Left ventricle myocardium superior (tissue), 1 donor: ENCODE measurements around the gene NBAS. TPM values are rescaled to one million over a fixed set of nuclear protein-coding genes. Genes with fewer than 3 reads are reported as not detected.

Experiments used
- ATAC-seq: fragments of 200-7000 bp; cut with Tn5 transposase; one replicate; pipeline ENCODE4 v1.9.1; 2020; ENCODE audit warnings: mild to moderate bottlenecking, moderate library complexity
- DNase-seq: peaks from one replicate; pipeline ENCODE4 v3.0.0-alpha.2; 2020
- intact Hi-C: fragments of 100-400 bp; cut with micrococcal nuclease; formaldehyde crosslinking; loops from one replicate; pipeline ENCODE4 v1.11.0; 2022
- total RNA-seq: library from RNA; stranded (reverse); fragmentation: NEBNext Ultra II Directional; extraction: Animal tissue kit (Norgen Biotek cat#: 25700); gene quantifications from one replicate; pipeline ENCODE4 v1.2.1, GENCODE V29; 2021
- donor health status: DM: no; HTN: yes; CAD: no; lungs with severe emphysema.

Gene NBAS
- total RNA-seq, 1 donor from 2014 or later: 64.4 TPM

DNA sequence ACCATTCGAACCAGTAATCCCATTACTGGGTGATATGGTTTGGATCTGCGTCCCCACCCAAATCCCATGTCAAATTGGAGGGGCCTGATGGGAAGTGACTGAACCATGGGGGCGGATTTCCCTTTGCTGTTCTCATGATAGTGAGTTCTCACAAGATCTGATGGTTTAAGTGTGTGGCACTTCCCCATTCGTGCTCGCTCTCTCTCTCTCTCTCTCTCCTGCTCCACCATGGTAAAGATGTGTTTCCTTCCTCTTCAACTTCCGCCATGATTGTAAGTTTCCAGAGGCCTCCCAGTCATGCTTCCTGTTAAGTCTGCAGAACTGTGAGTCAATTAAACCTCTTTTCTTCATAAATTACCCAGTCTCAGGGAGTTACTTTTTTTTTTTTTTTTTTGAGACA lies 62.6 kb downstream of the NBAS start:
- ATAC-seq (no peak), DNase-seq (no peak)
- intact Hi-C loops: no loop called here

- ATAC-seq (peak; percentile 45), DNase-seq (no peak)
- intact Hi-C loops: no loop called here
Observed at GRCh38 chr2:15494877-15495276, 66.3 kb downstream of the NBAS start.

DNA sequence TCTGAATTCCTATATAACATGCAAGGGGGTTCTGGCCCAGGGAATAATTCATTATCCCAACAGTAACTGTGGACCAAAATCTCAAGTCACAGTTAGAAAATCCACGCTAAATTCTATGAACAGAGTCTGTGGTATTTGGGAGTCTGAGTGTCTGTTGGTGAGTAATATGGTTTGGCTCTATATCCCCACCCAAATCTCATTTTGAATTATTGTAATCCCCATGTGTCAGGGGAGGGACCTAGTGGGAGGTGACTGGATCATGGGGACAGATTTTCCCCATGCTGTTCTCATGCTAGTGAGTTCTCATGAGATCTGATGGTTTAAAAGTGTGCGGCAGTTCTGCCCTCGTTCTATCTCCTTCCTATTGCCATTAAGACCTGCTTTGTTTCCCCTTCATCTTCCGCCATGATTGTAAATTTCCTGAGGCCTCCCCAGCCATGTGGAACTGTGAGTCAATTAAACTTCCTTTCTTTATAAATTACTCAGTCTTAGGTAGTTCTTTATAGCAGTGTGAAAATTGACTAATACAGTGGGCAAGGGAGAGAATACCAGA lies 68.3 kb downstream of the NBAS start:
- no peak for DNase-seq
- ATAC-seq: no peak
- intact Hi-C loops: no loop called here

- ATAC-seq (no peak), DNase-seq (no peak)
Observed at GRCh38 chr2:15486770-15487169, 74.4 kb downstream of the NBAS start.

DNA sequence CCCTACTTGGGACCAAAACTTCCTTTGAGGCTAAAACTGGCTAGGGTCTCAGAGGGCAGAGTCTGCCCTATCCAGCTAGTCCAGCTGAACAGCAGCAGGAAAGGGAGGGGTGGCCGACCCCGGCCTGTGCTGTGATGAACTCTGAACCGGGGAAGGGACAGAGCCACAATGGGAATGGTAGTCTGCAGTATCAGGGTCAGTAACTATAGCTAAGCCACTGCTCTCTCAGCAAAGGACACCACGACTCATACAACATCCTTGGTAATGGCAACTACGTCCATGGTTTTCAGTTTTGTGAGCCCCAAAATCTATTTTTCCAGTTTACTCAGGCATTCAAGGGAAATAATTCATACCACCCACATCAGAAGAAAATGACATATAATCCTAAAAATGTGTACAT lies 75.2 kb downstream of the NBAS start:
- no peak for ATAC-seq
- DNase-seq: no peak
- intact Hi-C loops: no loop called here

More at GRCh38 chr2:15486770-15487169, 74.4 kb downstream of the NBAS start:
- intact Hi-C loops: no loop called here

DNA sequence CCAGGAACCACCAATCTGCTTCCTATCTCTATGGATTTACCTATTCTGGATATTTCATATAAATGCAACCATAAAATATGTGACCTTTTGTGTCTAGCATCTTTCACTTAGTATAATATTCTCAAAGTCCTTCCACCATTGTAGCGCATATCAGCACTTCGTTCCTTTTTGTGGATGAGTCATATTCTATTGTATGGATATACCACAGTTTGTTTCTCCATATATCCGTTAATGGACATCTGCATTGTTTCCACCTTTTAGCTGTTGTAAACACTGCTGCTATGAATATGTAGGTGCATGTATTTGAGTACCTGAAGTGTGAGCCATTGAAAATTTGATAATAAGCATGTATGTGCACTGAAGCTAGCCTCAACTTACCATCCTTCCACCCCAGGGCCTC lies 80.1 kb downstream of the NBAS start:
- intact Hi-C loops: no loop called here
- ATAC-seq: no peak
- DNase-seq: no peak

- DNase-seq (no peak), ATAC-seq (no peak)
- intact Hi-C loops: no loop called here
Observed at GRCh38 chr2:15480552-15480951, 80.6 kb downstream of the NBAS start.

GRCh38 chr2:15472876-15473275 lies 88.3 kb downstream of the NBAS start:
- no peak for DNase-seq
- ATAC-seq: no peak
- intact Hi-C loops: no loop called here

GRCh38 chr2:15472133-15472532 lies 89.0 kb downstream of the NBAS start:
- ATAC-seq: peak; percentile 96
- intact Hi-C loops: no loop called here
- peak; percentile 48 for DNase-seq

- ATAC-seq (no peak), DNase-seq (no peak)
- intact Hi-C loops: no loop called here
Observed at GRCh38 chr2:15471606-15472005, 89.5 kb downstream of the NBAS start.

GRCh38 chr2:15460112-15460620 lies 101.0 kb downstream of the NBAS start:
- ATAC-seq (no peak), DNase-seq (no peak)
- intact Hi-C loops: no loop called here

GRCh38 chr2:15458277-15458676 lies 102.9 kb downstream of the NBAS start:
- intact Hi-C loops: no loop called here
- ATAC-seq: no peak
- no peak for DNase-seq

GRCh38 chr2:15457868-15458267 lies 103.3 kb downstream of the NBAS start:
- DNase-seq (no peak), ATAC-seq (no peak)
- intact Hi-C loops: no loop called here

GRCh38 chr2:15456352-15456751 lies 104.8 kb downstream of the NBAS start:
- DNase-seq (no peak), ATAC-seq (no peak)
- intact Hi-C loops: no loop called here

DNA sequence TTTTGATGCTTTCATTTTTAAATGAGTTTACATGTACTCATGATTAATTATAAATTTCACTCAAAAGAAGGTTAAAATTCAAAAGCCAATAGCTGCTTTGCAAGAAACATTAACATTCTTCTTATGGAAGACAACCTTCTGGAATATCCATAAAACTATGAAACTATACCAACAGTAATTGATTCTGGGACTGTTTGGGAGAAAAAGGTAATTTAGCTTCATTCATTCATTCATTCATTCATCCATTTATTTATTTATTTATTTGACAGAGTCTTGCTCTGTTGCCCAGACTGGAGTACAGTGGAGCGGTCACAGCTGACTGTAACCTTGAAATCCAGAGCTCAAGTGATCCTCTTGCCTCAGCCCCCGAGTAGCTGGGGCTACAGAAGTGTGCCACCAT lies 110.3 kb downstream of the NBAS start:
- DNase-seq: no peak
- intact Hi-C loops: no loop called here
- ATAC-seq: no peak

DNA sequence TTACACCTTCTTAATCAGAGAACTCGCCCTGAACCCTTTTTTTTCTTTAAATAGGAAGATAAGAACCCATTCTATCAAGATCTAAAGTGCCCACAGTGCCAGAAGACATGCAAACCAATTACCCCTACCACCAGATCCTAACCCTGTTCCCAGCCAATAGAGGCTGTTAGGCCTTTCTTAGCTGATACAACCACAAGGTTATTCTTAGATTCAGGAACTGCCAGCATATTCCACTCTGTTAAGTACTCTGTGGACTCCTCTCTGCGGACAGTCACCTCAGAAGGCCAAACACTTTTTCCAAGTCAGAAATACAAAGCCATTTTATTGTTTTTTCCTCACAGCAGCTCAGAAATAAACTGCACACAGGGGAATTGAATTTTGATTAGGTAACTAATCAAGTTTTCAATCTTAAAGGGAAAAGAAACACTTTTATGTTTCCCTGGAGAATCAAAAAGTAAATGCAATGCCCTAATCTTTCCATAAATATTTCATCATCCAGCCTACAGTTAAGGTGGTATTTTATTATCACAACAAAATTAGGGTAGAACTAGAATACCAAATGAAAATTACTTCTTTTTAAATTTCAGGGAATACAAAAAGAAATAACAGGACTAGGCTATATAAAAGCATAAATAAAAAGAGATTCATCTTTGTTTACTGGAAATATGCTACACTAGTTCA lies 111.4 kb downstream of the NBAS start:
- ATAC-seq (peak; percentile 93), DNase-seq (no peak)
- intact Hi-C loops: no loop called here

DNA sequence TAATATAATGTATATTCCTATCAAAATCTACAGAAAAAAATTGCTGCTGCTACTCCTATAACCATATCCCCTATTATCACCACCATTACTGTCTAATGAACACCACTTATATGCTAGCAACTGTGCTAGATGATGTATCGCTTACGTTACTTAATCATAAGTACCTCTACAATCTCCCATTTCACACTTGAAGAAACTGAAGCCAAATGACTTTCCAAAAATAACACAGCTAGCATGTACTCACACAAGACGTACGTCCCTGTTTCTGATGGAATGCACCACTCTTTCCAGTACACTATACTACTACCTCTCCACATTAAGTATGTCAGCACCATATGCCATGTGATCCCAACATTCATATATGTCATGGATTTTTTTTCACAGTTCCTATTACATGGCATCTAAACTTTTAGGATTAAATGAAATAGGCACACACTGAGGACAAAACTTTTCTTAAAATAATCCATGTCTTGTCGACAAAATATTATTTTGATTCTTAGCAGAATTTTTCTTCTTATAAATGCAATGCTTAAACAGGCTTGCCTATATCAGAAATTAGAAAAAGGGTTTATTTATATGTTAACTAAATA lies 112.8 kb downstream of the NBAS start:
- intact Hi-C loops: no loop called here
- ATAC-seq (peak; percentile 92), DNase-seq (no peak)

DNA sequence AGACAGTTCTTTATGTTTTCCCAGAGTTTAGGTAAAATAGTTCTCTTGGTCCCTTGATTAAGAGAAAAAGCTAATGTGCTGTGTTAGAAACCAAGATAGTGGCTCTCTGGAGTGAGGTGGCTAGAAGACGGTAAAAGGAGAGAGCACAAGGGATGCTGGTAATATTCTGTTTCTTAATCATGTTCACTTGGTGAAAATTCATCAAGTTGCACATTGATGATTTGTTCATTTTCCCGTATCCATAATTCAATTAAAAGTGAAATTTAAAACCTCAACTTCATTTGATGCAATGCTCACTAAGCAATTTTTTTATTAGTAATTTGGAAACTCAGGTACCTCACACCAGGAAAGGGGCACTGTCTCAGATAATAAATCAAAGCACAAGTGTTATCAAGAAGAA lies 113.8 kb downstream of the NBAS start:
- DNase-seq (no peak), ATAC-seq (no peak)
- intact Hi-C loops: no loop called here

DNA sequence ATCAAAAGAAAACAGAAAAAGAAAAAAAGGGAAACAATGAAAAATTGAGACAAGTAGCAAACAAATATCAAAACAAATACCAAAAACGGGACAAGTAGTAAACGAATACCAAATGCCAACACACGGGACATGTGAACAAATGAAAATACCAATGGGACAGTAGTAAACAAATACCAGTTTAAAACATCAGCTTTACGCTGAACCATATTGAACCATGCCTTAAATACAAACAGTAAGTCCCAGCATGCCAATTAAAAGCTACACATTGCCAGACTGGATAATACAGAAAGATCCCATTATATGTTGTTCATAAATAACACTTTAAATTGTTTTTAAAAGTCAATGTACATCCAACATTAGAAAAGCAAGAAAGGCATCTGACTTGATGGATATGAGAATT lies 114.2 kb downstream of the NBAS start:
- no peak for DNase-seq
- no peak for ATAC-seq
- intact Hi-C loops: no loop called here

- intact Hi-C loops: no loop called here
- no peak for ATAC-seq
- no peak for DNase-seq
Observed at GRCh38 chr2:15445891-15446562, 115.1 kb downstream of the NBAS start.
